ENCODE data around the gene RELCH.

RELCH gene

DNA sequence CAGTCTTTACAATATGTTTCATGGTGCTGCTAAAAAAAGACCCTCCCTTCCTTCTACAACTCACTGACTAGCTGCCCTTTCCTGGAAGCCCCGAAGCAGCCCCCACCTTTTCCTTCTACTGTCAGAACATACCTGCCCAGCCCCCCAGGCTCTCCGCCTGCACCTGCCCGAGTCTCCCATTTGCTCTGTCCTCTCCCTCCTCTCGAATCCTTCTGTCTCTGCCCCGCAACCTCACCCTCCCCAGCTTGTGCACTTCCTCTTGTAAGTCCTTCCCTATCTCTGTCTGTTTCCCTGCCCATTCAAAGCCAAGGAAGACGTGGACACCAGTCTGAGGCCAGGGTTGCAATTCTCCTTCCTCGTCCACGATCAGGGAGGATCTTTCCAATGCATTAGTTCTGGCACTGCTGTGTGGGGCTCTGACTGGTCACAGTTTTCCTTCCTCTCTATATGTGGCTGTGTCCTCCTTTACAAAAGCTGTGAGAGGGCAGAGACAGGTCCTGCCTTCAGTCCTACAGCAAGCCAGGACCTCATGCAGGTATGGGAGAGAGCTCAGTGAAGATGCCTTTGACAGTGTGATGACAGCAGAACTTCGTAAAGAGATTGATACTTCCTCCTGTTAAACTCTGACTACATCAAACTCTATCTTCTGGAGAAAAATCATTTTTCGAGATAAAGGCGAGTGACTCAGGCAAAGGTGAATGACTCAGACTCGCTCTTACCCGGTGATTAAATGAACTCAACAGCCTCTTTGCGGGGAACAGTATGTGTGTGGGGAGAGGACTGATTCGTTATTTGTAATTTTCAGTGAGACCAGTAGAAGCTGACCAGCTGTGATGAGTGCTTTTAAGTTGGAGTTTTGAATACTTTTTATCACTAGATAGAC is 152.3 kb downstream of the RELCH start:
- DNase-seq, result peak; percentile 57 to 79 (median 76)

DNA sequence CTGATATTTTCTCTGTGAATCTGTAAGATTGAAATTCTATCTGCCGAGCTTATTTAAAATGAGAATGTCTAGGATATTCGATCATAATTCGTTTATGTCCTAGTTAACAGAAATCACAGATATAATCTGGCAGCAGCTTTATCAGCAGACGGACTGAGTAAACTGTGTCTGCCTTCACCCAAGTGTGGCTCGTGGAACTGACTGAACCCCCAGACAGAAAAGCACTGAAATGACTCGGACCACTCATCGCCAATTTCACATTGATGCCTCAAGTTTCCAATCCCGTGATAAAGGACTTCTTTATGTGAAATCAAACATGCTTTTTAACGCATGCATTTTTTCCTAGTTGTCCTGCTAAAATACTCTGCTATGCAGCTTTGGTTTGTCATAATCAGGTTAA is 153.9 kb downstream of the RELCH start:
- no peak for DNase-seq

DNA sequence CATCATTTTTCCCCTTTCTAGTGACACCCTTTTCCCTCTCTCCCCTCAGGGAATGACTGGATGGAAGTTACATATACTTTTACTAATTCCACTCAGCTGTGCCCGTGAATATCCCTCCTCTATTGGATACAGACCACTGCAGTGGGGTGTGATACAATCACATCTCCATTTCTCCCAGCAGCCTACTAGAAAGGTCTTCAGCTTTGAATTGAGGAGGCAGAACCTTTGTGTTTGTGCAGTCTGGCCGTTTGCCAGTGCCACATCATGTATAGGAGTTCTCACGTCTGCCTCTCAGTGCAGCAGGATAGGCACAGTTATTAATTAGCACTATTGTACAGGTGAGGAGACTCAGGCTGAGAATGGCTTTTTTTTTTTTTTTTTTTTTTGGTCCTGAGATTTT is 154.4 kb downstream of the RELCH start:
- no peak for DNase-seq

DNA sequence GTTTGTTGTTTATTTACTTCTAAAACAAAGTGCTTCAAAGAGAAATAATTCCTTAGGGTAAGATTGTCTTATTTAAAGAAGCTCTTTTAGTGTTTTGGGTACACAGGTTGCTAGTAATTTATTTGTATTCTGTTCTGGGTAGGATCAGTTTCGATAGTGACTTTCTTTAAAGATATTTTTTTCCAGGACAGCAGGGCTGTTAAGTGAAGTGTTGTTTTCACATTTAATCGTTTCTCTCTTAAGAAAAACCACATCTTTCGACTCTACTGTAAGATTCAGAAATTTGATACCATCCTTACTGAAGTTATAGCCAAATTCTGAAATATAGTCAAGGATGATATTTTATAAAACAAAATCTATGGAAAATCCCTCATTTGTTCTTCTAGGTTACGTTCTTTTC is 155.8 kb downstream of the RELCH start:
- DNase-seq, result no peak

DNA sequence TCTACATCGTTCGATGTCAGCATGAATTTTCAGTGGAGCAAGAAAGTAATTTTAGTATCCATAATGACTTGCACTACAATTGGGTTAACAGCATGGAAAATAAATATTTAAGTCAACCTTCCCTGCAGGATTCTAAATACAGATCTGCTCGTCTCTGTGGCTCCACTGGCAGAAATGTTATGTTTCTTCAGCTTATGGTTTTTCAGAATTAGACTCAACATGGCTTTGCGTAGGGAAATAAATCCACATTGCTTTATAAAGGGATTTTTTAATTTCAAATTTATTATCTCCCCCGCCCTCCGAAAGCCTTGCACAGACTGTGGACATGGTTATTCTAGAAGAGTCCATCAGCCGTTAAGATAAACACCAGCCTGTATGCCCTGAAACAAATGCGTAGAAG is 156.3 kb downstream of the RELCH start:
- no peak for DNase-seq

DNA sequence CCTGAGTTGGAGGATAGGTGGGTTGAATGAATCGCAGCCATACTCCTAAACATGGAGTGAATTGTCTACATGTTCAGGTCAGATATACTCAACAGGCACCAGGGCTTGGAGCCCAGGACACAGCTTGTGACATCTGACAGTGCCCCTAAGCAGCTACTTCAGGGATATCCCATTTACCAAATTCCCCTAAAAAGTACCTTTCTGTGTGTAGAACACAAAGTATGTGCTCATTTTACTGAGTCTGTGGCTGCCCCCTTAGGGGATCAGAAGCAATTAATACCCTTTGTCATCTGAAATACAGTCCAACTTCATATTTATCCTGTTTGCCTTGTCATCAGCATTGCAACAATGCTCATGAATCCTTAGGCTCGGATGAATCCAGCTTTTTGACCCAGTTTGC is 158.9 kb downstream of the RELCH start:
- no peak for DNase-seq

DNA sequence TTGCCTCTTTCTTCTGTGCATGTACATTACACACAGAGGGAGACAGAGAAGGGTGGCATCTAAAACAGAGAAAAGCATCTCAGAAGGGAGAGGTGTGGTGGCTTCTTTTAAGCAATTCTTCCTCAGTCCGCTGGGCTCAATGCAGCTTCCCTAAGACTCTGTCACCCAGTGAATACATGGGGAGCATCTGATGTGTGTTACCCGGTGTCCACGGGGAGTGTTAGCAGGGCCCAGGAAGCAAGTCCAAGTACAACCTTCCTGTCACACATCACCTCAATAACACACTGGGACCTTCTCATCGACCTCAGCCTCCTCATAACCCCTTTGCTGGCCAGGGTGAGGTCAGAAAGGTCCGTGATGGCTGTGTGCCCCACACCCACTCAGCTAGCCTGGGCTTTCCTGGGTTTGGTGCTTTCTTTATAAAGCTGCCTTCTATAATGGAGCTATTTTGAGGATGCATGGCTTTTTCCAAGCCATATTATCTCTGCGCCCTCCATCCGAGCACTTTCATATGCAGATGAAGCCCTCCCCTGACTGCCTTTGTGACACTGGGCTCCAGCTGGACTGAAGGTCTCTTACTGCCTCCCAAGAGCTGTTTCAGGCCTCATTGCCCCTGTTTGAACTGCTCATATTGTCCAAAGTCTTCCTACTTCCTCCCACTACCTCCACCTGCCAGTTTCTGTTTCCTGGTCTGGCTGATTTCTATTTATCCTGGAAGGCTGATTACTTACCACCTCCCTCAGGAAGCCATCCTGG is 159.5 kb downstream of the RELCH start:
- no peak for DNase-seq

DNA sequence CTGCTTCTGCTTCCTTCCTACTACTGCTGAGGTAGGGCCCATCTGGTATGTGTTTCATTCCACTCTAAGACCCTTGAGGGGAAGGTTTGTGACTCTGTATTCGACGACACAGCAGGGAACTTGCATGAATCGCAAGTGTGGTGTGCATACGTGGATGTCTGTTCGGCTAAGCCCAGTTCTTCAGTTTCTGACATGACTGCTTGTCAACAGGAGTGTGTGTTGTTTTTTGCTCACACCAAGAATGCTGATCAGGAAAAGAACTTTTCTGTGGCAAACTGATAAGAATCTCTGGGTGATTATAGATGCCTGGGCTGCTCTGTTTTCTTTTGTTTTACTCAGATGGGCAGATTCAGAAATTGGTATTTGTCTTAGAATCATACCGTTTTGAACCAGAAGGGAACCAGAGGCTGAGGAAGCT is 160.0 kb downstream of the RELCH start:
- DNase-seq, result no peak

DNA sequence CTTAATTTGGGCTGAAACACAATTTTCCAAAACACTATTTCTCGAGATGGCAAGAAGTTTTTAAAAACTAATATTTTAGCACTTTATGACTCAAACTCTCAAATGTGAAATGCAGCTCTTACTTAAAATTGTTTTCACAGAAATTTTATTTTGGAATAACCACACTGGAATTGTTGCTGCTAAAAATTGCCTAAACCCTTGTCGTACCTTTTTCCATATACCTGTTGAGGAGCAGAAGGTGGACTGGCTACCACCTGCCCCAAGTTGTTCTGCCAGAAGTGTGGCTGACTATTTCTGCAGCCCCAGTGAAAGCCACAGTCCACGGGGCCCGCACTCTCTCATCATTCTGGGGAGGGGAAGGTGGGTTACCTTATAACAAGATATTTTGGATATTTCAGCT is 161.4 kb downstream of the RELCH start:
- no peak for DNase-seq

DNA sequence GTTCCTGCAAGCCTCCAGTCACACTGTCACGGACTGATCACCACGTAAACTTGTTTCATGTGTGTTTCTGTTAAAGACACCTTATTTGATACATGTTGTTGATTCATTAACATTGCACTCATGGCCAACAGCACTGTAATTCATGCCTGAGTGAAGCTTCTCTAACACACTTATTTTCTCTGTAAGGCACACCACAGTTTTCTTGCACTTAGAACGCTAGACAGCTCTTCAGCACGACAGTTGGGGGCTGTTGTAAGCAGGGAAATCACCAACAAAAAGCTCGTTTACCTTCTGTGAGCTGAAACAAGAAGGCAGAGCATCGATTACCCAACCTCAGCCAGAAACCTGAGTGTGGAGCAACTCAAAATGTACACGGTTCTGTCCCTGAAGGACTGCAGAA is 166.1 kb downstream of the RELCH start:
- DNase-seq, result no peak

DNA sequence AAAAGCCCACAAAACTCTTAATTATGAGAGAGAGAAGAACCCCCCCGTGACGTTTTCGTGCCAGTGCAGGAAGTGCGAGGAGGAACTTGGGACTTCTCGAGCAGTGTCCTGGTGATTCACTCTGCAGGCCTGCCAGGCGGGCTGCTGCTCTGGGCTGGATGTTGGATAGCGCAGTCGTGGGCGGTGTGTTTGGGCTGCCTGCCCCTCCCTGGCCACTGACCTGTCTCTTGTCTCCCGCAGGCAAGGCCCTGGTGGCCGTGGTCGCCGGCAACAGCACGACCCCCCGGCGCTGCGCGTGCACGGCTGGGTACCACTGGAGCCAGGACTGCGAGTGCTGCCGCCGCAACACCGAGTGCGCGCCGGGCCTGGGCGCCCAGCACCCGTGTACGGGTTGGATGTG is 167.1 kb downstream of the RELCH start:
- peak; percentile 61 to 77 (median 74) for DNase-seq

DNA sequence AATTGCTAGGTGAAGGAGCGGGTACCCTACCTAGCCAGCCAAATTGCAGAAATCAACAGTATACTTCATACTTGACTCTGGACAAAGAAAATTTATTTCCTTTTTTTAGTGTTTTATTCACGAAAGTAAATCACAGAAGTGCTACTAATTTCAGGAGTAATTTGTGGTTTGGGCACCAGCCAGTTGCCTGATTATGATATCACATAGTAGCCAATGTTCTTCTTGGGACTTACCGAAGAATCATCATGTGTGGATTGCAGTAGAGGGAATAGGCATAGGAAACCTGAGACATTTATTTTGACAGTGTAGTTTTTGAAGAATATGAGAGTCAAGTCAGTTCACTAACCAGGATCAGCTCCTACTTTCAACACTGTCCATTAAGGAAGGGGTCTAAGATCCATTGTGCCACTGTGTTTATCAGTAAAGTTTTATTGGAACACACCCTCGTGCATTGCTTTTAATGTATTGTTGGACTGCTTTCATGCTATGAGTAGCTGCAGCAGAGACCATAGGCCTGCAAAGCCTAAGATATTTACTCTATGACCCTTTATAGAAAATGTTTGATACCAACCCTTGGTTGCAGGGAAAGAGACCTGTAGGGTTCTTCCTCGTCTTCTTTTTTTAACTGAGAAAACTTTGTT is 170.1 kb downstream of the RELCH start:
- no peak for DNase-seq

Measured in suppressor macrophage (primary cell).